Heart right ventricle (tissue), 16 donors: Measurements from ENCODE around the gene STAT4. TPM values are rescaled to one million over a fixed set of nuclear protein-coding genes. Genes with fewer than 3 reads are reported as not detected.

Source experiments
- ATAC-seq, 8 donors: fragments of 200-7000 bp; cut with Tn5 transposase; one replicate each; pipeline ENCODE4 v1.9.1; 2020; ENCODE audit warnings: mild to moderate bottlenecking in 8 of 8, moderate library complexity in 8 of 8, moderate number of reproducible peaks in 1 of 8
- DNase-seq, 2 donors: peaks; one replicate each; pipeline ENCODE4 v3.0.0-alpha.2; 2020
- H3K27ac ChIP-seq, 10 donors: fragments of 200-600 bp; sonication (generic) in 2 of 10; one replicate each; pipeline versions ENCODE4 v1.5.0 to v1.8.0; 2020 to 2022; ENCODE audit warnings: mild to moderate bottlenecking in 3 of 10
- H3K27me3 ChIP-seq, 7 donors: fragments of 200-600 bp; one replicate each; pipeline ENCODE4 v1.8.0; 2021 to 2022; ENCODE audit warnings: mild to moderate bottlenecking in 2 of 7
- H3K36me3 ChIP-seq, 9 donors: fragments of 200-600 bp; sonication (generic) in 1 of 9; one replicate each; pipeline versions ENCODE4 v1.5.0 to v1.8.0; 2020 to 2022; ENCODE audit warnings: mild to moderate bottlenecking in 2 of 9
- H3K4me1 ChIP-seq, 9 donors: fragments of 200-600 bp; sonication (generic) in 1 of 9; one replicate each; pipeline versions ENCODE4 v1.5.0 to v1.8.0; 2020 to 2022; ENCODE audit warnings: mild to moderate bottlenecking in 4 of 9
- H3K4me3 ChIP-seq, 10 donors: fragments of 200-600 bp; sonication (generic) in 2 of 10; one replicate each; pipeline versions ENCODE4 v1.5.0 to v1.8.0; 2020 to 2022; ENCODE audit warnings: mild to moderate bottlenecking in 7 of 10, moderate library complexity in 2 of 10
- H3K9me3 ChIP-seq, 11 donors: fragments of 200-600 bp in 10 of 11; sonication (generic) in 2 of 11; one replicate each; pipeline versions ENCODE4 v1.5.0 to v1.8.0; 2013 to 2022; ENCODE audit warnings: mild to moderate bottlenecking in 2 of 11, control low read depth in 1 of 11, moderate library complexity in 1 of 11
- WGBS, 2 donors: extraction: QIAGEN DNeasy Blood & Tissue Kit; methylation state at CpG; one replicate each; pipeline ENCODE4 v1.1.7; 2013; ENCODE audit warnings: inconsistent platforms in 1 of 2; 5-methylcytosine and 5-hydroxymethylcytosine counted together
- intact Hi-C, 10 donors: fragments of 100-400 bp; cut with DNase I; formaldehyde crosslinking; loops; one replicate each; pipeline versions ENCODE4 v1.11.1 to v1.14.2; 2022
- polyA plus RNA-seq, 2 donors: library from polyadenylated mRNA; stranded (reverse); fragments of 200-250 nt; gene quantifications; one replicate each; pipeline ENCODE4 v1.2.3, GENCODE V29; 2013
- total RNA-seq, 10 donors: library from RNA; stranded (reverse); fragmentation: NEBNext Ultra II Directional in 3 of 10; extraction: Animal tissue kit (Norgen Biotek cat#: 25700) in 3 of 10; gene quantifications; one replicate each; pipeline versions ENCODE4 v1.2.1 to v1.2.4, GENCODE V29; 2021 to 2023
- TF ChIP-seq, protein P1 (sequence below), 9 donors: fragments of 200-600 bp; sonication (generic) in 2 of 9; IDR thresholded peaks; one replicate each; pipeline versions ENCODE4 v1.5.0 to v1.8.0; 2021 to 2022; ENCODE audit warnings: antibody characterized with exemption in 9 of 9, mild to moderate bottlenecking in 5 of 9, moderate library complexity in 1 of 9
- donor health status: Arrhythmogenic right ventricular cardiomyopathy.
- donor health status: ischemic (EF 13 %, LVEDD 7.1; RV severe dilation, severe dysfunction).
- donor health status: healthy with polysubstance abuse.
- donor health status: DM: no; HTN: yes; CAD: no.
- donor health status: DM: no; HTN: no; CAD: no.
- donor health status: ischemic (EF 25% LVEDD 6.9; RV normal size, moderate dysfunction).
- donor health status: ischemic (EF 25% LVEDD 5.7; RV mildly dilated, moderate dysfunction).
- donor health status: healthy.
- donor health status: DM: yes; HTN: yes; CAD: no.
- donor health status: Ischemic cardiomyopathy.
- donor health status: ischemic (EF 35%, LVEDD 5.7; RV mildly dilated, moderate dysfunction).
- donor health status: nonischemic (EF 11% LVEDD 7.7; RV severe dilation, severe dysfunction).
- donor health status: DM: yes; HTN: yes; CAD: no.
- donor health status: PGD.
- donor health status: ischemic (EF 29% LVEDD 5.4; RV normal size, mild dysfunction).
- donor health status: nonischemic (EF 23%, LVEDD 6.1; RV moderate dilation, normal function).

Gene STAT4
- total and polyA plus RNA-seq, 12 donors: 0.52 to 9.4 (median 2.2) TPM

GRCh38 chr2:191001032-191001431 lies 149.8 kb downstream of the STAT4 start:
- TF ChIP-seq, protein P1, sequence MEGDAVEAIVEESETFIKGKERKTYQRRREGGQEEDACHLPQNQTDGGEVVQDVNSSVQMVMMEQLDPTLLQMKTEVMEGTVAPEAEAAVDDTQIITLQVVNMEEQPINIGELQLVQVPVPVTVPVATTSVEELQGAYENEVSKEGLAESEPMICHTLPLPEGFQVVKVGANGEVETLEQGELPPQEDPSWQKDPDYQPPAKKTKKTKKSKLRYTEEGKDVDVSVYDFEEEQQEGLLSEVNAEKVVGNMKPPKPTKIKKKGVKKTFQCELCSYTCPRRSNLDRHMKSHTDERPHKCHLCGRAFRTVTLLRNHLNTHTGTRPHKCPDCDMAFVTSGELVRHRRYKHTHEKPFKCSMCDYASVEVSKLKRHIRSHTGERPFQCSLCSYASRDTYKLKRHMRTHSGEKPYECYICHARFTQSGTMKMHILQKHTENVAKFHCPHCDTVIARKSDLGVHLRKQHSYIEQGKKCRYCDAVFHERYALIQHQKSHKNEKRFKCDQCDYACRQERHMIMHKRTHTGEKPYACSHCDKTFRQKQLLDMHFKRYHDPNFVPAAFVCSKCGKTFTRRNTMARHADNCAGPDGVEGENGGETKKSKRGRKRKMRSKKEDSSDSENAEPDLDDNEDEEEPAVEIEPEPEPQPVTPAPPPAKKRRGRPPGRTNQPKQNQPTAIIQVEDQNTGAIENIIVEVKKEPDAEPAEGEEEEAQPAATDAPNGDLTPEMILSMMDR (IDR thresholded peaks at IDR 0.05): no peak
- Histone ChIP-seq H3K27ac (no peak overlapping the region), H3K27me3 (no peaks in the 10 kb centered on the region), H3K9me3 (peaks cover 0 to 10% (median 0%) of the 10 kb centered on the region in 11 donors), H3K4me1 (peaks cover 0 to 28% (median 0%) of the 10 kb centered on the region in 9 donors), H3K36me3 (peaks cover 0 to 100% (median 93%) of the 10 kb centered on the region in 9 donors), H3K4me3 (no peak overlapping the region)
- ATAC-seq (peak in 1 of 8 donors; percentile 83), DNase-seq (no peak)
- intact Hi-C loops: no loop called here
- 61 to 73% methylated on average over 2 of the region's 2 CpGs for WGBS, 2 donors

GRCh38 chr2:190999949-191000665 lies 150.7 kb downstream of the STAT4 start:
- DNase-seq: no peak
- H3K36me3 ChIP-seq: peaks cover 0 to 100% (median 93%) of the 10 kb centered on the region in 9 donors
- peaks cover 0 to 10% (median 0%) of the 10 kb centered on the region in 11 donors for H3K9me3 ChIP-seq
- 85 to 86% methylated on average over 9 of the region's 9 CpGs for WGBS, 2 donors
- peaks cover 0 to 28% (median 0%) of the 10 kb centered on the region in 9 donors for H3K4me1 ChIP-seq
- H3K27me3 ChIP-seq: no peaks in the 10 kb centered on the region
- intact Hi-C loops: loop anchor here in 2 of 10 donors (10.0 kb wide), 2 partner anchors 145 to 215 kb away; no protein-coding TSS in a partner anchor
- TF ChIP-seq, protein P1 (IDR thresholded peaks at IDR 0.05): no peak
- no peak overlapping the region for H3K4me3 ChIP-seq
- ATAC-seq: no peak
- no peak overlapping the region for H3K27ac ChIP-seq

DNA sequence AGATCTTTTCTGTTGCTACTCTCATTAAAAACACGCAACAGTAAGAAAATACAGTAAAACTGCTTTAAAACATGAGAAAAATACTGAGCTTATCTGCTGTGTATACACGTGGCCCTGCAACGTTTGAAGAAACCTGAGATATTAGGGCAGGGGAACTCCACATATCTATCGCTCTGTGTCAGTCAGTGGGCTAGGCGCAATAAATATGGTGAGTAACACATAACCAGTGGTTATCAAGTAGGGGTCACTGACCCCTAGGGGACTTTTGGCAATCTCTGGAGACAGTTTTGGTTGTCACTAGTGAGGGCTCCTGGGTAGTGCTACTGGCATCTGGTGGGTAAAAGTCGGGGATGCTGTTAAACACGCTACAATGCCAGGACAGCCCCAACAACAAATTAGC lies 151.7 kb downstream of the STAT4 start:
- no peak overlapping the region for H3K27ac ChIP-seq
- peaks cover 0 to 28% (median 0%) of the 10 kb centered on the region in 9 donors for H3K4me1 ChIP-seq
- intact Hi-C loops: loop anchor here in 2 of 10 donors (10.0 kb wide), 2 partner anchors 144 to 214 kb away; no protein-coding TSS in a partner anchor
- peaks cover 0 to 7% (median 0%) of the 10 kb centered on the region in 11 donors for H3K9me3 ChIP-seq
- H3K27me3 ChIP-seq: no peaks in the 10 kb centered on the region
- TF ChIP-seq, protein P1 (IDR thresholded peaks at IDR 0.05): no peak
- DNase-seq (no peak), ATAC-seq (no peak)
- 88 to 91% methylated on average over 7 of the region's 7 CpGs for WGBS, 2 donors
- peaks cover 0 to 100% (median 93%) of the 10 kb centered on the region in 9 donors for H3K36me3 ChIP-seq
- no peak overlapping the region for H3K4me3 ChIP-seq

DNA sequence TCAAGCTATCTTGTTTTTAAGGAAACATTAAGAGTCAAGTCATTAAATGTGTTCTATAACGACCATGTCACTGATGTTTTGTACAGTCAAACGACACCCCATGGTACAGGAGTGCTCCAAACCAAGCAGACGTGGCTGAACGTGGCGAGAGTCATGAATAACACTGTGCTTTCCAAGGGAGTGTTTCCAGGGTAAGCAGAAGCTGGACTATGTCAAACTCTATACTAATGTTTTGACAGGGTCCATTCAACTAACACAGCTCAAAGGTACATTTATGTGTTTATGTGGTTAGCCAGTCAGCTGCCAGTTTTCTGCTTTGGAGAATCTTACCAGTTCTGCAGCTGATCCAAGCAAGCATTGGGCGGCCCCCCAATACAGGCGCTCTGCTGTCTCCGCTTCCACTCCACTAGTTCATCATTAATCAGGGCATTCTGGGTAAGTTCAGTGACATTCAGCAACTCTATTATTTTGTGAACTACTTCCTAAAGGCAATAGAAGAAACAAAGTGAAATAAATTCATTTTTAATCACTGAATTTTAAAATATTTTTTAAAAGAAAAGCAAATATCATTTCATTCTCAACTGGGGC lies 153.2 kb downstream of the STAT4 start:
- peaks cover 0 to 25% (median 0%) of the 10 kb centered on the region in 9 donors for H3K4me1 ChIP-seq
- no peak for DNase-seq
- TF ChIP-seq, protein P1 (IDR thresholded peaks at IDR 0.05): no peak
- no peak overlapping the region for H3K27ac ChIP-seq
- peak in 3 of 8 donors; percentile 54 to 93 (median 62) for ATAC-seq
- H3K9me3 ChIP-seq: no peaks in the 10 kb centered on the region
- H3K4me3 ChIP-seq: no peak overlapping the region
- WGBS, 2 donors: 64 to 77% methylated on average over 8 of the region's 8 CpGs
- H3K27me3 ChIP-seq: no peaks in the 10 kb centered on the region
- peaks cover 0 to 100% (median 92%) of the 10 kb centered on the region in 9 donors for H3K36me3 ChIP-seq
- intact Hi-C loops: loop anchor here in 2 of 10 donors (10.0 kb wide), 2 partner anchors 143 to 213 kb away; no protein-coding TSS in a partner anchor
